A549 (cell line): Measurements from ENCODE around the gene RPRD1A. TPM values are rescaled to one million over a fixed set of nuclear protein-coding genes. Genes with fewer than 3 reads are reported as not detected.
"Not testable (repeated sequence)": the region's sequence is repeated elsewhere in the genome, so short reads cannot be mapped to it uniquely, and the experiment has no call there.

Experiments
- ATAC-seq, 2 experiments: fragments of 200-7000 bp in 1 of 2; fragments of >200 bp in 1 of 2; cut with Nextera tagmentation in 1 of 2; cut with Tn5 transposase in 1 of 2; 3 replicates each; pipeline versions ENCODE4 v1.8.0 to v1.9.1; 2018 to 2020; ENCODE audit warnings: mild to moderate bottlenecking in 1 of 2, moderate library complexity in 1 of 2
- CTCF ChIA-PET: fragments of 300-600 bp; sonication (Branson Sonifier 250); formaldehyde crosslinking; extraction: SDS; loops from one replicate; lab custom pipeline; 2021; ENCODE audit warnings: antibody characterized with exemption, inconsistent platforms; lab: Yijun Ruan, JAX
- POLR2A ChIA-PET: fragments of 350-600 bp; formaldehyde crosslinking; extraction: SDS; loops from one replicate; lab custom pipeline; 2021; ENCODE audit warnings: antibody characterized with exemption, inconsistent platforms; lab: Yijun Ruan, JAX
- DNase-seq, 2 experiments: peaks; one replicate each; pipeline versions ENCODE4 v3.0.0 to v3.0.0-alpha.2; 2011 to 2016; ENCODE audit warnings: low read depth in 1 of 2, low spot score in 1 of 2
- FAIRE-seq: peaks from 2 replicates; lab custom pipeline; 2011; peaks lifted over from hg19 to GRCh38; lab: Jason Lieb, UNC
- H3K27ac ChIP-seq, 2 experiments: fragments of >200 bp; sonication (Bioruptor Twin); formaldehyde crosslinking; 3 replicates each; pipeline ENCODE4 v1.5.1; 2016 to 2017
- H3K4me1 ChIP-seq: fragments of >200 bp; sonication (Bioruptor Twin); formaldehyde crosslinking; 3 replicates; pipeline ENCODE4 v1.6.1; 2016
- H3K4me2 ChIP-seq: fragments of >200 bp; sonication (Bioruptor Twin); formaldehyde crosslinking; 3 replicates; pipeline ENCODE4 v1.6.1; 2016
- H3K4me3 ChIP-seq: fragments of >200 bp; sonication (Bioruptor Twin); formaldehyde crosslinking; 3 replicates; pipeline ENCODE4 v1.5.1; 2016
- H3K9me3 ChIP-seq: fragments of >200 bp; sonication (Bioruptor Twin); formaldehyde crosslinking; 3 replicates; pipeline ENCODE4 v1.6.1; 2016
- CHD4 ChIP-seq: fragments of 200-600 bp; sonication (generic); IDR thresholded peaks from 2 replicates; pipeline ENCODE4 v1.6.1; 2016; ENCODE audit warnings: antibody characterized with exemption, mild to moderate bottlenecking, borderline replicate concordance
- CTCF ChIP-seq: fragments of >200 bp; sonication (Bioruptor Twin); formaldehyde crosslinking; IDR thresholded peaks from 3 replicates; pipeline ENCODE4 v1.5.1; 2016
- FOSL2 ChIP-seq, 2 experiments: fragments of 450-650 bp in 1 of 2; fragments of >200 bp in 1 of 2; sonication (Bioruptor Twin) in 1 of 2; formaldehyde crosslinking; IDR thresholded peaks; 2 replicates each; pipeline versions ENCODE4 v1.5.0 to v1.6.1; 2016 to 2020; ENCODE audit warnings: mild to moderate bottlenecking in 1 of 2, moderate library complexity in 1 of 2
- FOXS1 ChIP-seq: fragments of 250-450 bp; sonication (Bioruptor Pico); IDR thresholded peaks from 2 replicates; pipeline ENCODE4 v1.5.0; 2020; ENCODE audit warnings: mild to moderate bottlenecking, moderate library complexity
- HDAC2 ChIP-seq: fragments of 200-600 bp; sonication (generic); IDR thresholded peaks from 2 replicates; pipeline ENCODE4 v1.6.1; 2016
- HEYL ChIP-seq: fragments of 250-450 bp; sonication (Bioruptor Pico); IDR thresholded peaks from 2 replicates; pipeline ENCODE4 v1.8.0; 2021; ENCODE audit warnings: mild to moderate bottlenecking, moderate library complexity
- KDM1A ChIP-seq: fragments of 200-600 bp; sonication (generic); IDR thresholded peaks from 2 replicates; pipeline ENCODE4 v1.6.1; 2016; ENCODE audit warnings: low read depth, mild to moderate bottlenecking
- MAFK ChIP-seq: fragments of 450-650 bp; IDR thresholded peaks from 2 replicates; pipeline ENCODE4 v1.6.1; 2014; ENCODE audit not compliant: partially characterized antibody
- NFE2L2 ChIP-seq: fragments of 150-350 bp; conservative IDR thresholded peaks from 2 replicates; pipeline ENCODE4 v1.6.1; 2014; ENCODE audit warnings: low read length
- POLR2AphosphoS2 ChIP-seq: conservative IDR thresholded peaks from 2 replicates; pipeline ENCODE4 v1.6.1; 2012; ENCODE audit warnings: low read length, improper control_type of control experiment, inconsistent platforms
- RAD21 ChIP-seq, 2 experiments: fragments of >200 bp in 1 of 2; sonication (Bioruptor Twin) in 1 of 2; formaldehyde crosslinking in 1 of 2; IDR thresholded peaks in 1 of 2; conservative IDR thresholded peaks in 1 of 2; 2 replicates in 1 of 2; 3 replicates in 1 of 2; pipeline ENCODE4 v1.6.1; 2012 to 2018; ENCODE audit warnings: inconsistent platforms in 1 of 2
- RARB ChIP-seq: fragments of 250-450 bp; sonication (Bioruptor Pico); IDR thresholded peaks from 2 replicates; pipeline ENCODE4 v1.8.0; 2021; ENCODE audit warnings: mild to moderate bottlenecking, moderate library complexity
- RNF2 ChIP-seq: fragments of 200-600 bp; sonication (generic); IDR thresholded peaks from 2 replicates; pipeline ENCODE4 v1.6.1; 2016; ENCODE audit warnings: low read depth, mild to moderate bottlenecking, antibody characterized with exemption, moderate library complexity, borderline replicate concordance
- SMC3 ChIP-seq: fragments of >200 bp; sonication (Bioruptor Twin); formaldehyde crosslinking; IDR thresholded peaks from 3 replicates; pipeline ENCODE4 v1.6.1; 2018; ENCODE audit warnings: inconsistent platforms
- USF2 ChIP-seq: fragments of 450-650 bp; IDR thresholded peaks from 2 replicates; pipeline ENCODE4 v1.6.1; 2014; ENCODE audit warnings: antibody characterized with exemption
- WGBS: methylation state at CpG from one replicate; pipeline ENCODE4 v1.1.6; 2017; ENCODE audit errors: missing lambda C conversion rate; 5-methylcytosine and 5-hydroxymethylcytosine counted together
- polyA plus RNA-seq, 4 experiments: library from polyadenylated mRNA; depleted of rRNA in 3 of 4; stranded (reverse); fragments of >200 nt; fragmentation: RNase III in 1 of 4; extraction: RNeasy Plus Mini Kit Qiagen cat#74134 plus additional on column Dnase treatment in 1 of 4; gene quantifications; 2 replicates in 3 of 4; 3 replicates in 1 of 4; pipeline ENCODE4 v1.2.3, GENCODE V29; 2011 to 2017

Gene RPRD1A
- polyA plus RNA-seq, 2 of the 4 experiments (the other 2 are of a cell fraction) = 25.8 to 58.2 TPM

- TF ChIP-seq USF2 = no peak
These were observed 29.6 kb upstream of the RPRD1A start (continued) for GRCh38 chr18:36096955-36097354.

- FAIRE-seq = no peak
- Histone ChIP-seq H3K4me3 (no peak overlapping the region), H3K27ac (no peak overlapping the region), H3K9me3 (no peaks in the 10 kb centered on the region), H3K4me1 (no peaks in the 10 kb centered on the region), H3K4me2 (no peak overlapping the region)
- DNase-seq = peak; percentile 10 to 69
- ChIA-PET POLR2A (no interaction called here), CTCF (interaction anchor here (0.7 to 3.1 kb wide), 23 partner anchors 10 to 665 kb away, joined by 3 to 13 read pairs (median 4); partner anchors contain the start of gene SLC39A6)
- TF ChIP-seq SMC3 (peak; percentile 67), RARB (CRISPR knock-in tag) (no peak), RAD21 (conservative IDR thresholded peaks at IDR 0.05 in 1 of 2, IDR thresholded peaks at IDR 0.05 in 1 of 2) (peak; percentile 74 to 75), CTCF (peak; percentile 66), NFE2L2 (no peak)
- ATAC-seq = peak in 1 of 2 experiments; percentile 43; a peak in 1 of 6 replicates
- 0% methylated on average over 1 of the region's 1 CpG for WGBS
These were observed 28.7 kb upstream of the RPRD1A start for GRCh38 chr18:36095936-36096519.

GRCh38 chr18:36094431-36094830, 27.1 kb upstream of the RPRD1A start:
- no peak for TF ChIP-seq HDAC2
- TF ChIP-seq CHD4 = no peak
- TF ChIP-seq FOSL2 (IDR thresholded peaks at IDR 0.05) = no peak
- TF ChIP-seq FOSL2 (CRISPR knock-in tag; IDR thresholded peaks at IDR 0.05) = no peak
- no peak for TF ChIP-seq POLR2AphosphoS2
- TF ChIP-seq RNF2 = no peak
- no peak for TF ChIP-seq MAFK
- no peak for TF ChIP-seq HEYL (CRISPR knock-in tag)
- no peak for TF ChIP-seq FOXS1 (CRISPR knock-in tag)
- TF ChIP-seq KDM1A = no peak
- 14% methylated on average over 3 of the region's 3 CpGs for WGBS
- Histone ChIP-seq H3K4me3 (no peak overlapping the region), H3K4me1 (no peaks in the 10 kb centered on the region), H3K4me2 (no peak overlapping the region), H3K9me3 (no peaks in the 10 kb centered on the region), H3K27ac (no peak overlapping the region)
- DNase-seq (no peak), FAIRE-seq (no peak), ATAC-seq (no peak)
- POLR2A ChIA-PET = no interaction called here
- CTCF ChIA-PET = interaction anchor here (1.2 to 3.1 kb wide), 5 partner anchors 14 to 190 kb away, joined by 3 to 13 read pairs (median 4); no protein-coding TSS in a partner anchor

GRCh38 chr18:36092116-36092515, 24.8 kb upstream of the RPRD1A start:
- CTCF ChIA-PET = interaction anchor here (0.7 to 0.9 kb wide), 3 partner anchors 40 to 335 kb away, joined by 3 to 4 read pairs (median 3); no protein-coding TSS in a partner anchor

More at GRCh38 chr18:36092116-36092515, 24.8 kb upstream of the RPRD1A start:
- ATAC-seq, H3K4me2 ChIP-seq, H3K4me1 ChIP-seq, POLR2A ChIA-PET, H3K27ac ChIP-seq, H3K4me3 ChIP-seq, FAIRE-seq, H3K9me3 ChIP-seq, DNase-seq: not testable (repeated sequence)
- WGBS = 55% methylated on average over 5 of the region's 5 CpGs
